H1 (cell line): ENCODE results near the gene DCAF8. TPM values are rescaled to one million over a fixed set of nuclear protein-coding genes. Genes with fewer than 3 reads are reported as not detected.

Experiments used
- CTCF ChIA-PET: fragments of 300-600 bp; sonication (Branson Sonifier 250); formaldehyde crosslinking; loops from one replicate; lab custom pipeline; 2021; ENCODE audit not compliant: partially characterized antibody; lab: Charles Lee
- POLR2A ChIA-PET: fragments of 300-600 bp; sonication (Branson Sonifier 250); formaldehyde crosslinking; loops from one replicate; lab custom pipeline; 2021; ENCODE audit warnings: inconsistent platforms; ENCODE audit not compliant: partially characterized antibody; lab: Charles Lee
- DNase-seq, 2 experiments: peaks; one replicate each; pipeline versions ENCODE4 v3.0.0 to v3.0.0-alpha.2; 2010 to 2022; ENCODE audit warnings: low spot score in 2 of 2, low read depth in 1 of 2, mixed read lengths in 1 of 2
- FAIRE-seq: peaks from 2 replicates; lab custom pipeline; 2011; peaks lifted over from hg19 to GRCh38; lab: Jason Lieb, UNC
- H2AFZ ChIP-seq: 2 replicates; pipeline ENCODE4 v1.8.1; 2012; ENCODE audit warnings: low read length, inconsistent platforms
- H2AK5ac ChIP-seq: 2 replicates; pipeline ENCODE4 v1.6.1; 2013; ENCODE audit warnings: low read depth, low read length
- H2BK120ac ChIP-seq: replicated peaks from 2 replicates; pipeline ENCODE3; 2013; ENCODE audit warnings: low read depth, low read length, inconsistent platforms
- H2BK12ac ChIP-seq: 2 replicates; pipeline ENCODE4 v1.6.1; 2013; ENCODE audit warnings: low read depth, low read length
- H2BK15ac ChIP-seq: 2 replicates; pipeline ENCODE4 v1.6.1; 2013; ENCODE audit warnings: low read length
- H2BK20ac ChIP-seq: 2 replicates; pipeline ENCODE4 v1.6.1; 2013; ENCODE audit warnings: low read length
- H2BK5ac ChIP-seq: 2 replicates; pipeline ENCODE4 v1.6.1; 2013; ENCODE audit warnings: low read depth, low read length
- H3K14ac ChIP-seq: 2 replicates; pipeline ENCODE4 v1.6.1; 2013; ENCODE audit warnings: inconsistent platforms; ENCODE audit not compliant: insufficient read length
- H3K18ac ChIP-seq: 2 replicates; pipeline ENCODE4 v1.6.1; 2013; ENCODE audit warnings: low read length; ENCODE audit errors: extremely low read depth
- H3K23ac ChIP-seq: 2 replicates; pipeline ENCODE4 v1.6.1; 2013; ENCODE audit warnings: inconsistent platforms; ENCODE audit not compliant: insufficient read length
- H3K23me2 ChIP-seq: 2 replicates; pipeline ENCODE4 v1.6.1; 2013; ENCODE audit warnings: low read depth, low read length
- H3K27ac ChIP-seq: 2 replicates; pipeline ENCODE4 v1.6.1; 2011; ENCODE audit warnings: low read depth, low read length, inconsistent platforms
- H3K27me3 ChIP-seq, 4 experiments: replicated peaks in 1 of 4; 1 replicate in 1 of 4; 2 replicates in 3 of 4; pipeline versions ENCODE4 v1.6.1 to v1.8.1; 2011 to 2013; ENCODE audit warnings: low read length in 3 of 4, mild to moderate bottlenecking in 3 of 4, inconsistent platforms in 2 of 4, mixed read lengths in 2 of 4, moderate library complexity in 1 of 4; ENCODE audit not compliant: control insufficient read depth in 3 of 4, insufficient read depth in 3 of 4; ENCODE audit errors: extremely low read depth in 1 of 4
- H3K36me3 ChIP-seq, 4 experiments: 2 replicates each; pipeline versions ENCODE4 v1.6.1 to v1.8.1; 2011 to 2013; ENCODE audit warnings: mild to moderate bottlenecking in 4 of 4, low read length in 3 of 4, moderate library complexity in 2 of 4, control low read depth in 1 of 4, inconsistent platforms in 1 of 4; ENCODE audit not compliant: insufficient read depth in 4 of 4, control insufficient read depth in 2 of 4
- H3K4ac ChIP-seq: replicated peaks from 2 replicates; pipeline ENCODE3; 2013; ENCODE audit warnings: low read length, low read depth, mixed read lengths, inconsistent platforms; ENCODE audit not compliant: insufficient read length
- H3K4me1 ChIP-seq, 4 experiments: replicated peaks in 1 of 4; 1 replicate in 1 of 4; 2 replicates in 3 of 4; pipeline versions ENCODE4 v1.6.1 to v1.8.1; 2011 to 2013; ENCODE audit warnings: low read length in 3 of 4, inconsistent platforms in 2 of 4, mixed read lengths in 1 of 4; ENCODE audit not compliant: insufficient read depth in 4 of 4, control insufficient read depth in 3 of 4
- H3K4me2 ChIP-seq, 2 experiments: 2 replicates each; pipeline versions ENCODE4 v1.6.1 to v1.8.1; 2011 to 2013; ENCODE audit warnings: low read depth in 2 of 2, low read length in 2 of 2, control low read depth in 1 of 2, inconsistent platforms in 1 of 2, mild to moderate bottlenecking in 1 of 2; ENCODE audit not compliant: insufficient read depth in 1 of 2
- H3K4me3 ChIP-seq, 4 experiments: fragments of 200-600, 300-600 bp in 1 of 4; sonication (generic), shearing (Covaris generic), sonication (Bioruptor Twin) in 1 of 4; 2 replicates each; pipeline versions ENCODE4 v1.5.1 to v1.8.1; 2011 to 2016; ENCODE audit warnings: low read length in 4 of 4, low read depth in 3 of 4, control low read depth in 2 of 4, inconsistent platforms in 2 of 4, mild to moderate bottlenecking in 2 of 4, mixed read lengths in 1 of 4, moderate library complexity in 1 of 4; ENCODE audit not compliant: insufficient read depth in 2 of 4; ENCODE audit errors: extremely low read depth in 1 of 4
- H3K56ac ChIP-seq: replicated peaks from 2 replicates; pipeline ENCODE3; 2013; ENCODE audit warnings: low read depth, mild to moderate bottlenecking, mixed read lengths, low read length, inconsistent platforms; ENCODE audit not compliant: insufficient read length
- H3K79me1 ChIP-seq: 2 replicates; pipeline ENCODE4 v1.6.1; 2013; ENCODE audit warnings: low read depth, low read length, control low read depth
- H3K79me2 ChIP-seq, 2 experiments: 2 replicates each; pipeline versions ENCODE4 v1.6.1 to v1.8.1; 2012 to 2013; ENCODE audit warnings: low read length in 2 of 2, mild to moderate bottlenecking in 2 of 2, inconsistent platforms in 1 of 2; ENCODE audit not compliant: insufficient read depth in 2 of 2, control insufficient read depth in 1 of 2
- H3K9ac ChIP-seq, 4 experiments: replicated peaks in 1 of 4; 1 replicate in 1 of 4; 2 replicates in 3 of 4; pipeline versions ENCODE4 v1.6.1 to v1.8.1; 2011 to 2013; ENCODE audit warnings: low read depth in 3 of 4, low read length in 3 of 4, control low read depth in 2 of 4, mild to moderate bottlenecking in 2 of 4, moderate library complexity in 2 of 4, inconsistent platforms in 1 of 4; ENCODE audit errors: extremely low read depth in 1 of 4
- H3K9me3 ChIP-seq, 2 experiments: 2 replicates each; pipeline versions ENCODE4 v1.6.1 to v1.8.1; 2012 to 2013; ENCODE audit warnings: mild to moderate bottlenecking in 2 of 2, moderate library complexity in 2 of 2, control low read depth in 1 of 2, inconsistent platforms in 1 of 2, low read depth in 1 of 2, low read length in 1 of 2, mixed read lengths in 1 of 2; ENCODE audit not compliant: insufficient read depth in 2 of 2
- H4K20me1 ChIP-seq, 2 experiments: replicated peaks in 1 of 2; 2 replicates each; pipeline versions ENCODE3 to v1.8.1; 2011 to 2013; ENCODE audit warnings: inconsistent platforms in 2 of 2, low read length in 2 of 2, mild to moderate bottlenecking in 1 of 2; ENCODE audit not compliant: insufficient read depth in 2 of 2, control insufficient read depth in 1 of 2
- H4K5ac ChIP-seq: 2 replicates; pipeline ENCODE4 v1.6.1; 2013; ENCODE audit warnings: low read length, low read depth, mixed read lengths, inconsistent platforms; ENCODE audit not compliant: insufficient read length
- H4K8ac ChIP-seq: 2 replicates; pipeline ENCODE4 v1.8.0; 2013; ENCODE audit warnings: mild to moderate bottlenecking, moderate library complexity, low read length, inconsistent platforms; ENCODE audit not compliant: insufficient read depth; ENCODE audit errors: extremely low read depth
- H4K91ac ChIP-seq: replicated peaks from 2 replicates; pipeline ENCODE3; 2013; ENCODE audit warnings: low read length, mixed read lengths, inconsistent platforms; ENCODE audit not compliant: insufficient read length
- SUZ12 ChIP-seq: fragments of 200-600 bp; sonication (generic); IDR thresholded peaks from 2 replicates; pipeline ENCODE4 v1.6.1; 2012; ENCODE audit warnings: mild to moderate bottlenecking, inconsistent platforms, low read length, moderate library complexity, mixed read lengths
- WGBS, 2 experiments: shearing (Covaris generic) in 1 of 2; methylation state at CpG; one replicate each; pipeline versions ENCODE4 v1.1.6 to v1.1.7; 2013 to 2015; ENCODE audit warnings: low lambda C conversion rate in 2 of 2, mixed read lengths in 2 of 2, inconsistent platforms in 1 of 2, low coverage in 1 of 2, missing lambda C conversion rate in 1 of 2; ENCODE audit not compliant: insufficient replicate concordance in 2 of 2, insufficient coverage in 1 of 2, insufficient read length in 1 of 2; ENCODE audit errors: extremely low coverage in 1 of 2, missing lambda C conversion rate in 1 of 2; 5-methylcytosine and 5-hydroxymethylcytosine counted together
- polyA plus RNA-seq, 7 experiments: library from polyadenylated mRNA; depleted of rRNA in 3 of 7; stranded (reverse) in 5 of 7; unstranded in 2 of 7; fragments of >200 nt in 5 of 7; fragments of 200-250 nt in 2 of 7; gene quantifications; 1 replicate in 5 of 7; 2 replicates in 1 of 7; 4 replicates in 1 of 7; pipeline versions ENCODE4 v1.2.1 to v1.2.3, GENCODE V29; 2011 to 2013; ENCODE audit warnings: missing spikeins in 2 of 7, mixed read lengths in 2 of 7
- total RNA-seq: library from RNA; stranded (reverse); fragmentation: NEBNext Ultra II Directional; extraction: Animal tissue kit (Norgen Biotek cat#: 25700); gene quantifications from 2 replicates; pipeline ENCODE4 v1.2.1, GENCODE V29; 2021

Gene DCAF8
- total and polyA plus RNA-seq, 2 of the 8 experiments (the other 6 are each of a cell fraction or from before 2014, with no cell fraction given), result 68.2 to 110 TPM

DNA sequence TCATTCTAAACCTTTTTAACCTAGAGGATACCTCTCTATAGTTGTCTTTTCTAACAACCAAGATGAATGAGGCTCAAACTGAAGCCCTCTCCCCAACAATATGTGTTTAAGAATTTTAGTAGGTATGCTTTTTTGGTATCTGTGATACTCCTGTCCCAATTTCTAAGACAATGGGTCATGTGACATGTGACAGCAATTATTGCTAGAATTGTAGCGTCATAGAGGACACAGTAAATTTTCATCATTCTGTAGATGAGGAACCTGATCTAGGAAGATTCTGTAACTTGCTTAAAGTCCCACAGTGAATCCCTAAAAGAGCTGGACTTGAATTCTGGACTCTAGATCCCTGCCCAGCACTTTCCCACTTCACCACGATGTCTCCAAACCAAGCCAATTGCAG lies 83.6 kb downstream of the DCAF8 start:
- Histone ChIP-seq H4K91ac (no peak overlapping the region), H4K5ac (no peak overlapping the region), H3K23ac (no peak overlapping the region), H3K4me1 (peaks cover 0 to 6% (median 0%) of the 10 kb centered on the region in 4 experiments; a peak in 2 of 7 replicates), H3K27ac (no peak overlapping the region), H2AFZ (no peak overlapping the region), H4K20me1 (no peaks in the 10 kb centered on the region), H2BK20ac (no peak overlapping the region), H2BK5ac (no peak overlapping the region), H3K23me2 (no peaks in the 10 kb centered on the region; the same call in 1 of the 2 replicates)
- POLR2A ChIA-PET, result interaction anchor here (1.6 kb wide), 1 partner anchor 15 kb away, joined by 3 read pairs; no protein-coding TSS in a partner anchor
- WGBS, 2 experiments, result 95% methylated on average over 2 of the region's 2 CpGs; no CpG with 5 or more reads in 1 of the 2 experiments
- TF ChIP-seq SUZ12, result no peak
- TF ChIP-seq, all 59 proteins: peak for 0
- Histone ChIP-seq H2BK15ac (peak overlapping the region; percentile 76; the same call in 1 of the 2 replicates), H2BK12ac (no peak overlapping the region), H2BK120ac (no peak overlapping the region), H3K9me3 (no peaks in the 10 kb centered on the region), H3K4me2 (no peak overlapping the region), H3K14ac (no peak overlapping the region), H3K4ac (peak overlapping the region; percentile 19), H3K9ac (no peak overlapping the region), H3K79me1 (no peaks in the 10 kb centered on the region), H3K18ac (no peak overlapping the region), H3K4me3 (no peak overlapping the region), H2AK5ac (no peak overlapping the region), H3K36me3 (no peaks in the 10 kb centered on the region), H3K56ac (no peak overlapping the region), H4K8ac (no peak overlapping the region), H3K79me2 (no peaks in the 10 kb centered on the region), H3K27me3 (no peaks in the 10 kb centered on the region)
- no peak for FAIRE-seq
- no peak for DNase-seq
- CTCF ChIA-PET, result interaction anchor here (1.0 to 5.8 kb wide), 8 partner anchors 12 to 132 kb away, joined by 3 to 40 read pairs (median 4); partner anchors contain the start of gene CASQ1
